Ishikawa (cell line): ENCODE measurements around the gene CD4.

Experiments used
- CEBPB ChIP-seq: IDR thresholded peaks from 2 replicates; pipeline ENCODE4 v1.6.1; 2012
- CREB1 ChIP-seq: IDR thresholded peaks from 2 replicates; pipeline ENCODE4 v1.6.1; 2012; ENCODE audit warnings: low read depth
- EGR1 ChIP-seq: IDR thresholded peaks from 2 replicates; pipeline ENCODE4 v1.6.1; 2012
- MAX ChIP-seq: IDR thresholded peaks from 2 replicates; pipeline ENCODE4 v1.6.1; 2012
- NFIC ChIP-seq: IDR thresholded peaks from 2 replicates; pipeline ENCODE4 v1.6.1; 2012
- RAD21 ChIP-seq: IDR thresholded peaks from 2 replicates; pipeline ENCODE4 v1.6.1; 2012; ENCODE audit warnings: low read depth
- TAF1 ChIP-seq: IDR thresholded peaks from 2 replicates; pipeline ENCODE4 v1.6.1; 2012; ENCODE audit warnings: low read depth, mild to moderate bottlenecking
- USF1 ChIP-seq: IDR thresholded peaks from 2 replicates; pipeline ENCODE4 v1.6.1; 2012
- YY1 ChIP-seq: IDR thresholded peaks from 2 replicates; pipeline ENCODE4 v1.6.1; 2012; ENCODE audit warnings: low read depth

- TF ChIP-seq NFIC (no peak), MAX (no peak), RAD21 (peak; percentile 99), CREB1 (no peak), YY1 (0 out of 2 replicates have a peak, but pooled peaks have one; percentile 6), USF1 (no peak), TAF1 (no peak), EGR1 (no peak), CEBPB (no peak)
Observed at GRCh38 chr12:6753772-6754356, 35.5 kb upstream of the CD4 start.
